Measurements from ENCODE around the gene ZNF407.

Gene ZNF407

DNA sequence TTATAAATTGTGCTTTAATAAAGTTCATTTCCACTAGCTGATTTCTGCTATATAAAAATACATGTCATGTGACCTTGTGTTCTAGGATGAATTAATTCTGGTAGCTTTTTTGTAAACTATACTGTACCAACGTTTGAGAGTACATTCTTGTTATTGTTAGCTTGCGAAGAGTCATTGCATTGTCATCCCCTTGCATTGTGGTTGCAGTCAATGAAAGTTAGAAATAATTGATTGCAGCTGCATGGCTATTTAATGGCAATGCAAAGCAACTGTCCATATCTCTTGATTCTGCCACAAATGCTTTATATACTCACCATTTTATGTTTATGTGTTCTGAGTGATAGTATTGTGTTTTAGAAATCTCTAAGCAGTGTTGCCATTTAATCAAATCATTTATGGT is 91.6 kb downstream of the ZNF407 start:
- Histone ChIP-seq H3K27me3 (replicated peaks; ENCODE audit: insufficient read depth, low read length) (no peaks in the 10 kb centered on the region), H4K20me1 (ENCODE audit: insufficient read depth, low read length) (no peaks in the 10 kb centered on the region), H3K4me2 (ENCODE audit: low read depth, low read length) (no peak overlapping the region), H3K9ac (ENCODE audit: low read length) (no peak overlapping the region), H3K79me2 (ENCODE audit: low read length) (no peaks in the 10 kb centered on the region), H3K4me1 (ENCODE audit: low read length) (no peaks in the 10 kb centered on the region), H3K9me2 (replicated peaks; ENCODE audit: insufficient read depth, low read length) (no peaks in the 10 kb centered on the region), H3K4me3 (ENCODE audit: low read length) (no peak overlapping the region), H3K27ac (ENCODE audit: low read length) (no peak overlapping the region), H3K36me3 (replicated peaks; ENCODE audit: insufficient read depth, low read length) (no peaks in the 10 kb centered on the region), H2AFZ (ENCODE audit: low read length) (no peak overlapping the region), H3F3A (ENCODE audit: insufficient read depth, low read length) (no peaks in the 10 kb centered on the region), H3K9me3 (replicated peaks; ENCODE audit: insufficient read depth, low read length) (no peaks in the 10 kb centered on the region)
- TF ChIP-seq EZH2phosphoT487 (IDR thresholded peaks at IDR 0.05; ENCODE audit: low read length), result no peak
- no peak for DNase-seq

- H3K9me3 ChIP-seq (replicated peaks; ENCODE audit: insufficient read depth, low read length), result no peaks in the 10 kb centered on the region
- no peaks in the 10 kb centered on the region for H3K36me3 ChIP-seq (replicated peaks; ENCODE audit: insufficient read depth, low read length)
- H3K27me3 ChIP-seq (replicated peaks; ENCODE audit: insufficient read depth, low read length), result no peaks in the 10 kb centered on the region
- H4K20me1 ChIP-seq (ENCODE audit: insufficient read depth, low read length), result no peaks in the 10 kb centered on the region
- no peak overlapping the region for H2AFZ ChIP-seq (ENCODE audit: low read length)
- H3K9me2 ChIP-seq (replicated peaks; ENCODE audit: insufficient read depth, low read length), result no peaks in the 10 kb centered on the region
- no peak overlapping the region for H3K27ac ChIP-seq (ENCODE audit: low read length)
- no peak for TF ChIP-seq EZH2 (optimal IDR thresholded peaks at IDR 0.05; ENCODE audit: low read depth, low read length)
- no peak for TF ChIP-seq EZH2phosphoT487 (IDR thresholded peaks at IDR 0.05; ENCODE audit: low read length)
- no peak for TF ChIP-seq CTCF (IDR thresholded peaks at IDR 0.05; ENCODE audit: low read length)
- H3K4me3 ChIP-seq (ENCODE audit: low read length), result no peak overlapping the region
- H3K9ac ChIP-seq (ENCODE audit: low read length), result no peak overlapping the region
- H3K4me1 ChIP-seq (ENCODE audit: low read length), result no peaks in the 10 kb centered on the region
- no peak overlapping the region for H3K4me2 ChIP-seq (ENCODE audit: low read depth, low read length)
- no peaks in the 10 kb centered on the region for H3K79me2 ChIP-seq (ENCODE audit: low read length)
- no peak for DNase-seq
- H3F3A ChIP-seq (ENCODE audit: insufficient read depth, low read length), result no peaks in the 10 kb centered on the region
Measured at GRCh38 chr18:74692367-74693013, 94.8 kb downstream of the ZNF407 start.

- no peak for DNase-seq
- Histone ChIP-seq H2AFZ (ENCODE audit: low read length) (no peak overlapping the region), H3K4me2 (ENCODE audit: low read depth, low read length) (no peak overlapping the region), H3K36me3 (replicated peaks; ENCODE audit: insufficient read depth, low read length) (no peaks in the 10 kb centered on the region), H3K4me3 (ENCODE audit: low read length) (no peak overlapping the region), H3K27ac (ENCODE audit: low read length) (no peak overlapping the region), H3K9ac (ENCODE audit: low read length) (no peak overlapping the region), H3K9me3 (replicated peaks; ENCODE audit: insufficient read depth, low read length) (no peaks in the 10 kb centered on the region), H3K79me2 (ENCODE audit: low read length) (no peaks in the 10 kb centered on the region), H4K20me1 (ENCODE audit: insufficient read depth, low read length) (no peaks in the 10 kb centered on the region), H3K27me3 (replicated peaks; ENCODE audit: insufficient read depth, low read length) (no peaks in the 10 kb centered on the region), H3K9me2 (replicated peaks; ENCODE audit: insufficient read depth, low read length) (no peaks in the 10 kb centered on the region), H3F3A (ENCODE audit: insufficient read depth, low read length) (no peaks in the 10 kb centered on the region), H3K4me1 (ENCODE audit: low read length) (no peaks in the 10 kb centered on the region)
- TF ChIP-seq CTCF (IDR thresholded peaks at IDR 0.05; ENCODE audit: low read length), result no peak
- TF ChIP-seq EZH2 (optimal IDR thresholded peaks at IDR 0.05; ENCODE audit: low read depth, low read length), result no peak
- no peak for TF ChIP-seq EZH2phosphoT487 (IDR thresholded peaks at IDR 0.05; ENCODE audit: low read length)
Measured at GRCh38 chr18:74694436-74694835, 96.8 kb downstream of the ZNF407 start.

- Histone ChIP-seq H3K4me1 (ENCODE audit: low read length) (no peaks in the 10 kb centered on the region), H3K4me3 (ENCODE audit: low read length) (no peak overlapping the region), H3K79me2 (ENCODE audit: low read length) (no peaks in the 10 kb centered on the region), H4K20me1 (ENCODE audit: insufficient read depth, low read length) (no peaks in the 10 kb centered on the region), H3K27ac (ENCODE audit: low read length) (no peak overlapping the region), H3K9me2 (replicated peaks; ENCODE audit: insufficient read depth, low read length) (no peaks in the 10 kb centered on the region), H3K36me3 (replicated peaks; ENCODE audit: insufficient read depth, low read length) (no peaks in the 10 kb centered on the region), H3K9ac (ENCODE audit: low read length) (no peak overlapping the region), H3F3A (ENCODE audit: insufficient read depth, low read length) (no peaks in the 10 kb centered on the region), H3K9me3 (replicated peaks; ENCODE audit: insufficient read depth, low read length) (no peaks in the 10 kb centered on the region), H3K4me2 (ENCODE audit: low read depth, low read length) (no peak overlapping the region), H3K27me3 (replicated peaks; ENCODE audit: insufficient read depth, low read length) (no peaks in the 10 kb centered on the region), H2AFZ (ENCODE audit: low read length) (no peak overlapping the region)
- TF ChIP-seq EZH2phosphoT487 (IDR thresholded peaks at IDR 0.05; ENCODE audit: low read length), result no peak
- no peak for TF ChIP-seq CTCF (IDR thresholded peaks at IDR 0.05; ENCODE audit: low read length)
- no peak for TF ChIP-seq EZH2 (optimal IDR thresholded peaks at IDR 0.05; ENCODE audit: low read depth, low read length)
- no peak for DNase-seq
Measured at GRCh38 chr18:74695170-74695569, 97.5 kb downstream of the ZNF407 start.

Data from MM.1S (cell line).